HG03139 (cell line): Measurements from ENCODE around the gene SLFN5.
A peak's percentile ranks its signal among the peaks of the same experiment; 100 is the strongest.
"Not testable (repeated sequence)": the region's sequence is repeated elsewhere in the genome, so short reads cannot be mapped to it uniquely, and the experiment has no call there.

Experiments used
- ATAC-seq: cut with Tn5 transposase; IDR thresholded peaks from one replicate; pipeline ENCODE4 v1.9.1; 2021; ENCODE audit not compliant: unreplicated experiment

The SLFN5 gene

GRCh38 chr17:35287286-35287811 is 44.5 kb downstream of the SLFN5 start:
- no peak for ATAC-seq

- ATAC-seq, result no peak
These were observed 46.4 kb downstream of the SLFN5 start for GRCh38 chr17:35289222-35289621.

- no peak for ATAC-seq
These were observed 48.9 kb downstream of the SLFN5 start for GRCh38 chr17:35291802-35292201.

GRCh38 chr17:35293151-35293847 is 50.4 kb downstream of the SLFN5 start:
- no peak for ATAC-seq

- no peak for ATAC-seq
These were observed 51.9 kb downstream of the SLFN5 start for GRCh38 chr17:35294756-35295155.

GRCh38 chr17:35295686-35296085 is 52.8 kb downstream of the SLFN5 start:
- no peak for ATAC-seq

GRCh38 chr17:35297666-35298065 is 54.8 kb downstream of the SLFN5 start:
- no peak for ATAC-seq

GRCh38 chr17:35298639-35299038 is 55.8 kb downstream of the SLFN5 start:
- no peak for ATAC-seq

- no peak for ATAC-seq
These were observed 56.3 kb downstream of the SLFN5 start for GRCh38 chr17:35299135-35299534.

GRCh38 chr17:35309345-35309744 is 66.5 kb downstream of the SLFN5 start:
- ATAC-seq, result not testable (repeated sequence)

- ATAC-seq, result no peak
These were observed 69.5 kb downstream of the SLFN5 start for GRCh38 chr17:35312346-35312745.

- ATAC-seq, result peak; percentile 69
These were observed 70.2 kb downstream of the SLFN5 start for GRCh38 chr17:35312790-35313711.

- ATAC-seq, result no peak
These were observed 71.1 kb downstream of the SLFN5 start for GRCh38 chr17:35313875-35314409.

GRCh38 chr17:35314415-35315216 is 71.7 kb downstream of the SLFN5 start:
- no peak for ATAC-seq

- ATAC-seq, result no peak
These were observed 72.4 kb downstream of the SLFN5 start for GRCh38 chr17:35315283-35315682.

GRCh38 chr17:35315971-35316370 is 73.1 kb downstream of the SLFN5 start:
- ATAC-seq, result no peak

GRCh38 chr17:35322749-35323148 is 79.9 kb downstream of the SLFN5 start:
- no peak for ATAC-seq
